H9 (cell line): Measurements from ENCODE around the gene SLC25A4. TPM values are rescaled to one million over a fixed set of nuclear protein-coding genes. Genes with fewer than 3 reads are reported as not detected.

Source experiments
- DNase-seq: peaks from one replicate; pipeline ENCODE4 v3.0.0-alpha.2; 2017
- H2AFZ ChIP-seq: one replicate; pipeline ENCODE4 v1.6.1; 2013; ENCODE audit warnings: mild to moderate bottlenecking, low read length, control low read depth, moderate library complexity
- H2AK5ac ChIP-seq: 2 replicates; pipeline ENCODE4 v1.6.1; 2013; ENCODE audit warnings: low read length, control low read depth, mixed read lengths; ENCODE audit not compliant: insufficient read length
- H2BK120ac ChIP-seq: one replicate; pipeline ENCODE4 v1.6.1; 2013; ENCODE audit warnings: low read depth, mild to moderate bottlenecking, low read length, control low read depth, inconsistent platforms; ENCODE audit not compliant: poor library complexity, severe bottlenecking
- H2BK12ac ChIP-seq: 2 replicates; pipeline ENCODE4 v1.6.1; 2013; ENCODE audit warnings: low read length, control low read depth, mixed read lengths, low read depth; ENCODE audit not compliant: insufficient read length
- H2BK15ac ChIP-seq: 2 replicates; pipeline ENCODE4 v1.6.1; 2013; ENCODE audit warnings: low read depth, low read length, control low read depth
- H2BK20ac ChIP-seq: one replicate; pipeline ENCODE4 v1.6.1; 2013; ENCODE audit warnings: low read depth, mild to moderate bottlenecking, low read length, control low read depth, inconsistent platforms; ENCODE audit not compliant: poor library complexity, severe bottlenecking
- H2BK5ac ChIP-seq: 2 replicates; pipeline ENCODE4 v1.6.1; 2013; ENCODE audit warnings: low read length, control low read depth, mixed read lengths; ENCODE audit not compliant: insufficient read length
- H3K14ac ChIP-seq: 2 replicates; pipeline ENCODE4 v1.6.1; 2013; ENCODE audit warnings: low read length, control low read depth; ENCODE audit not compliant: insufficient read depth
- H3K18ac ChIP-seq: 2 replicates; pipeline ENCODE4 v1.6.1; 2013; ENCODE audit warnings: low read depth, mild to moderate bottlenecking, mixed read lengths, low read length, control low read depth; ENCODE audit not compliant: insufficient read length
- H3K23ac ChIP-seq: 2 replicates; pipeline ENCODE4 v1.6.1; 2013; ENCODE audit warnings: low read length, control low read depth, mixed read lengths, low read depth; ENCODE audit not compliant: insufficient read length
- H3K23me2 ChIP-seq: 2 replicates; pipeline ENCODE4 v1.6.1; 2013; ENCODE audit warnings: low read depth, mild to moderate bottlenecking, mixed read lengths, low read length, control low read depth; ENCODE audit not compliant: insufficient read length, poor library complexity, severe bottlenecking
- H3K27ac ChIP-seq: 2 replicates; pipeline ENCODE4 v1.5.1; 2013; ENCODE audit warnings: low read length, control low read depth, mixed read lengths, low read depth; ENCODE audit not compliant: insufficient read length
- H3K27me3 ChIP-seq: 2 replicates; pipeline ENCODE4 v1.6.1; 2013; ENCODE audit warnings: low read length, control low read depth, inconsistent platforms; ENCODE audit not compliant: insufficient read depth
- H3K4ac ChIP-seq: 2 replicates; pipeline ENCODE4 v1.6.1; 2013; ENCODE audit warnings: low read depth, mild to moderate bottlenecking, control low read depth, inconsistent platforms, low read length, moderate library complexity
- H3K4me1 ChIP-seq: 2 replicates; pipeline ENCODE4 v1.6.1; 2013; ENCODE audit warnings: low read length, control low read depth, inconsistent platforms; ENCODE audit not compliant: insufficient read depth
- H3K4me2 ChIP-seq: 2 replicates; pipeline ENCODE4 v1.6.1; 2013; ENCODE audit warnings: low read length, control low read depth, mixed read lengths; ENCODE audit not compliant: insufficient read length, insufficient read depth
- H3K56ac ChIP-seq: 2 replicates; pipeline ENCODE4 v1.6.1; 2013; ENCODE audit warnings: low read depth, mild to moderate bottlenecking, mixed read lengths, low read length, control low read depth; ENCODE audit not compliant: insufficient read length
- H3K79me1 ChIP-seq: 2 replicates; pipeline ENCODE4 v1.6.1; 2013; ENCODE audit warnings: low read depth, mild to moderate bottlenecking, moderate library complexity, low read length, control low read depth, inconsistent platforms; ENCODE audit not compliant: insufficient read depth, poor library complexity, severe bottlenecking
- H3K79me2 ChIP-seq: 2 replicates; pipeline ENCODE4 v1.6.1; 2013; ENCODE audit warnings: low read length, control low read depth, inconsistent platforms; ENCODE audit not compliant: insufficient read depth
- H3K9ac ChIP-seq: 2 replicates; pipeline ENCODE4 v1.6.1; 2013; ENCODE audit warnings: low read length, control low read depth, mixed read lengths; ENCODE audit not compliant: insufficient read length; ENCODE audit errors: extremely low read depth
- H3K9me3 ChIP-seq: one replicate; pipeline ENCODE4 v1.6.1; 2013; ENCODE audit warnings: low read depth, low read length, inconsistent platforms; ENCODE audit not compliant: control insufficient read depth
- H3T11ph ChIP-seq: one replicate; pipeline ENCODE4 v1.6.1; 2013; ENCODE audit warnings: mild to moderate bottlenecking, low read length, control low read depth, inconsistent platforms
- H4K20me1 ChIP-seq: one replicate; pipeline ENCODE4 v1.6.1; 2013; ENCODE audit not compliant: control insufficient read depth, insufficient read length, insufficient read depth
- H4K5ac ChIP-seq: 2 replicates; pipeline ENCODE4 v1.6.1; 2013; ENCODE audit warnings: low read depth, mild to moderate bottlenecking, mixed read lengths, low read length, control low read depth; ENCODE audit not compliant: insufficient read length
- H4K8ac ChIP-seq: replicated peaks from 2 replicates; pipeline ENCODE4 v1.6.1; 2013; ENCODE audit warnings: low read length, control low read depth, mixed read lengths, low read depth; ENCODE audit not compliant: insufficient read length
- H4K91ac ChIP-seq: 2 replicates; pipeline ENCODE4 v1.6.1; 2013; ENCODE audit warnings: low read depth, mild to moderate bottlenecking, moderate library complexity, mixed read lengths, low read length, control low read depth; ENCODE audit not compliant: insufficient read length
- H3K27ac Mint-ChIP-seq, 3 experiments: 2 replicates in 2 of 3; 3 replicates in 1 of 3; pipeline ENCODE4 v1.8.0; 2020 to 2021; ENCODE audit warnings: mixed read lengths in 3 of 3, mild to moderate bottlenecking in 1 of 3, moderate library complexity in 1 of 3
- H3K27me3 Mint-ChIP-seq: 2 replicates; pipeline ENCODE4 v1.8.0; 2021; ENCODE audit warnings: low read depth, mild to moderate bottlenecking, moderate library complexity, mixed read lengths
- H3K36me3 Mint-ChIP-seq, 3 experiments: 2 replicates in 2 of 3; 3 replicates in 1 of 3; pipeline ENCODE4 v1.8.0; 2020 to 2021; ENCODE audit warnings: low read depth in 3 of 3, mixed read lengths in 3 of 3; ENCODE audit not compliant: insufficient read depth in 1 of 3
- H3K4me1 Mint-ChIP-seq, 2 experiments: 2 replicates each; pipeline ENCODE4 v1.8.0; 2020; ENCODE audit warnings: mixed read lengths in 2 of 2
- H3K4me3 Mint-ChIP-seq, 2 experiments: 2 replicates in 1 of 2; 3 replicates in 1 of 2; pipeline ENCODE4 v1.8.0; 2020 to 2021; ENCODE audit warnings: mild to moderate bottlenecking in 2 of 2, mixed read lengths in 2 of 2, moderate library complexity in 1 of 2
- H3K9me3 Mint-ChIP-seq, 2 experiments: 2 replicates in 1 of 2; 3 replicates in 1 of 2; pipeline ENCODE4 v1.8.0; 2020; ENCODE audit warnings: mild to moderate bottlenecking in 2 of 2, mixed read lengths in 2 of 2, moderate library complexity in 1 of 2
- CTCF ChIP-seq: fragments of 200-600 bp; sonication (generic); conservative IDR thresholded peaks from 3 replicates; pipeline ENCODE4 v1.8.0; 2021; ENCODE audit warnings: antibody characterized with exemption, mild to moderate bottlenecking
- WGBS: extraction: QIAGEN DNeasy Blood & Tissue Kit; methylation state at CpG from one replicate; pipeline ENCODE4 v1.1.7; 2013; ENCODE audit warnings: missing lambda C conversion rate, low lambda C conversion rate, mixed read lengths; ENCODE audit not compliant: insufficient read length; ENCODE audit errors: extremely low coverage; 5-methylcytosine and 5-hydroxymethylcytosine counted together
- total RNA-seq: library from RNA; stranded (reverse); gene quantifications from 2 replicates; pipeline ENCODE4 v1.2.1, GENCODE V29; 2021

The SLC25A4 gene
- total RNA-seq, 1 experiment from 2014 or later: 54.4 TPM

DNA sequence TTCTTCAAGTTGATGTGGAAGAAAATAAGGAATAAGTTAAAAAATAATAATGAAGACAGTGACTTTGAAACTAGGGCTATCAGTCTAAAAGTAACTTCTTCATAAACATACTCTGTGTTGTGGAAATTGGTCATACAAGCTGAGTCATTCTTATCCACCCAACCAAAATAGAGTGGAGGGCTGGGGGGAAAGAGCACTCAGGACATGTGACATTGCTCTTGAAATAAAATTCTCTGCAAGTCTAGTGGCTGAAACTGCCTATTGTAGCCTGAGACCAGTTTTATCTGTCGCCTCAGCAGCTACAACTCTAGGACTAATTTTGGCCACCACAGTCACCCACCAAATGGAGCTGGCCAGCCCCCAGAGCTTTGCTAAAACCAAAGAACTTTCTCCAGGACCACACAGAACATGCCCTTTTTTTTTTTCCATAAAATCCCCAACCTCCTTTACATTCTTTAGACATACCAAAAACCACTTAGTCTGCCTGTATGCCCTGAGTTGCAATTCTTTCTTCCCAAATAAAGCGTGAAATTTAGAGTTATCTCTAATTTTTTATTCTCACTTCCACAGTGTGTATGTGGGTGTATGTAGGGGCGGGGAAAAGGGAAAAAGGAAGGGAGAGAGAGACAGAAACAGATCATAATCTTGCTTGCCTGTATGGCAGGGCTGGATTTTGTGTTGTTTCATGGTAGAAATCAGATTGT is 23.0 kb upstream of the SLC25A4 start:
- H3K27ac ChIP-seq: no peak overlapping the region
- no peak overlapping the region for H2BK15ac ChIP-seq
- H2BK120ac ChIP-seq: no peak overlapping the region
- H3K36me3 Mint-ChIP-seq: no peaks in the 10 kb centered on the region; a peak in 1 of 7 replicates
- no peak overlapping the region for H2BK5ac ChIP-seq
- H3K27me3 ChIP-seq: no peaks in the 10 kb centered on the region
- no peaks in the 10 kb centered on the region for H3K9me3 Mint-ChIP-seq
- H3K4ac ChIP-seq: no peak overlapping the region
- H3T11ph ChIP-seq: no peak overlapping the region
- no peak overlapping the region for H3K18ac ChIP-seq
- no peak overlapping the region for H3K14ac ChIP-seq
- no peak overlapping the region for H3K56ac ChIP-seq
- TF ChIP-seq CTCF: no peak
- no CpG with 5 or more reads among the region's 3 CpGs for WGBS
- no peak overlapping the region for H3K4me2 ChIP-seq
- H3K27ac Mint-ChIP-seq: peak overlapping the region in 2 of 3 experiments; percentile 11 to 49; a peak in 3 of 7 replicates
- no peak overlapping the region for H4K8ac ChIP-seq
- H3K23me2 ChIP-seq: no peaks in the 10 kb centered on the region
- H2BK20ac ChIP-seq: no peak overlapping the region
- H3K4me3 Mint-ChIP-seq: no peak overlapping the region
- peaks cover 33 to 38% of the 10 kb centered on the region in 2 experiments for H3K4me1 Mint-ChIP-seq
- DNase-seq: no peak
- no peaks in the 10 kb centered on the region for H3K9me3 ChIP-seq
- no peak overlapping the region for H2AK5ac ChIP-seq
- H3K4me1 ChIP-seq: peaks cover 7% of the 10 kb centered on the region; the same call in 1 of the 2 replicates
- H2BK12ac ChIP-seq: no peak overlapping the region
- H3K79me1 ChIP-seq: no peaks in the 10 kb centered on the region
- no peak overlapping the region for H3K23ac ChIP-seq
- no peak overlapping the region for H4K5ac ChIP-seq
- H3K27me3 Mint-ChIP-seq: no peaks in the 10 kb centered on the region; the same call in 1 of the 2 replicates
- H3K79me2 ChIP-seq: no peaks in the 10 kb centered on the region
- H4K20me1 ChIP-seq: no peaks in the 10 kb centered on the region
- no peak overlapping the region for H2AFZ ChIP-seq
- H3K9ac ChIP-seq: no peak overlapping the region
- no peak overlapping the region for H4K91ac ChIP-seq
